HepG2 (cell line): ENCODE results near the gene SLC15A1. TPM values are rescaled to one million over a fixed set of nuclear protein-coding genes. Genes with fewer than 3 reads are reported as not detected.

ENCODE experiments used
- ATAC-seq: fragments of 200-7000 bp; cut with Tn5 transposase; 3 replicates; pipeline ENCODE4 v1.9.1; 2020; ENCODE audit warnings: mild to moderate bottlenecking, moderate library complexity
- BruUV-seq: library from RNA; stranded (reverse); fragments of 400-500 nt; replicated peaks from 2 replicates; lab custom pipeline; 2021; lab: Mats Ljungman, UMichigan
- CTCF ChIA-PET: fragments of 300-600 bp; formaldehyde crosslinking; extraction: SDS; loops from one replicate; lab custom pipeline; 2021; ENCODE audit warnings: low total read pairs, inconsistent platforms, low intra/inter-chr PET ratio; lab: Yijun Ruan, JAX
- POLR2A ChIA-PET: fragments of 350-600 bp; sonication (Branson Sonifier 250); formaldehyde crosslinking; loops from one replicate; lab custom pipeline; 2020; ENCODE audit warnings: antibody characterized with exemption, inconsistent platforms; lab: Yijun Ruan, JAX
- DNase-seq: peaks from one replicate; pipeline ENCODE4 v3.0.0-alpha.2; 2015; ENCODE audit warnings: low spot score
- FAIRE-seq: peaks from 3 replicates; lab custom pipeline; 2011; peaks lifted over from hg19 to GRCh38; lab: Jason Lieb, UNC
- H2AFZ ChIP-seq: one replicate; pipeline ENCODE4 v1.6.1; 2011; ENCODE audit warnings: low read length, inconsistent platforms
- H3K27ac ChIP-seq: fragments of 300-600 bp; 3 replicates; pipeline ENCODE4 v1.8.0; 2011; ENCODE audit warnings: mixed run types, mild to moderate bottlenecking, mixed read lengths, low read length, inconsistent platforms; ENCODE audit not compliant: insufficient read depth; ENCODE audit errors: extremely low read length
- H3K27me3 ChIP-seq, 2 experiments: fragments of 200-600 bp in 1 of 2; 2 replicates in 1 of 2; 3 replicates in 1 of 2; pipeline versions ENCODE4 v1.6.0 to v1.8.0; 2011; ENCODE audit warnings: low read length in 2 of 2, mild to moderate bottlenecking in 2 of 2, moderate library complexity in 2 of 2, inconsistent platforms in 1 of 2; ENCODE audit not compliant: insufficient read depth in 2 of 2, control insufficient read depth in 1 of 2
- H3K36me3 ChIP-seq, 2 experiments: fragments of 200-600 bp in 1 of 2; replicated peaks in 1 of 2; 2 replicates in 1 of 2; 3 replicates in 1 of 2; pipeline versions ENCODE4 v1.5.1 to v1.8.0; 2011; ENCODE audit warnings: low read length in 2 of 2, inconsistent platforms in 1 of 2; ENCODE audit not compliant: insufficient read depth in 2 of 2, control insufficient read depth in 1 of 2
- H3K4me1 ChIP-seq: 2 replicates; pipeline ENCODE4 v1.5.1; 2012; ENCODE audit warnings: low read length, inconsistent platforms; ENCODE audit not compliant: insufficient read depth
- H3K4me2 ChIP-seq: 2 replicates; pipeline ENCODE4 v1.6.0; 2011; ENCODE audit warnings: low read depth, low read length, inconsistent platforms
- H3K4me3 ChIP-seq, 3 experiments: fragments of 200-600 bp in 1 of 3; sonication (generic), shearing (Covaris generic) in 1 of 3; replicated peaks in 1 of 3; 2 replicates each; pipeline ENCODE4 v1.5.1; 2011 to 2016; ENCODE audit warnings: low read length in 3 of 3, inconsistent platforms in 2 of 3, low read depth in 2 of 3, mild to moderate bottlenecking in 2 of 3, control low read depth in 1 of 3, mixed read lengths in 1 of 3; ENCODE audit not compliant: insufficient read depth in 1 of 3
- H3K79me2 ChIP-seq: one replicate; pipeline ENCODE4 v1.6.1; 2011; ENCODE audit warnings: low read length, inconsistent platforms; ENCODE audit not compliant: insufficient read depth
- H3K9ac ChIP-seq: 2 replicates; pipeline ENCODE4 v1.6.0; 2011; ENCODE audit warnings: mild to moderate bottlenecking, low read depth, low read length, inconsistent platforms; ENCODE audit not compliant: insufficient read depth
- H3K9me3 ChIP-seq: 2 replicates; pipeline ENCODE4 v1.5.1; 2012; ENCODE audit warnings: mild to moderate bottlenecking, low read length
- H4K20me1 ChIP-seq: 2 replicates; pipeline ENCODE4 v1.6.0; 2011; ENCODE audit warnings: inconsistent platforms, mild to moderate bottlenecking, low read length, moderate library complexity; ENCODE audit not compliant: insufficient read depth
- CBX5 ChIP-seq: sonication (generic); formaldehyde crosslinking; IDR thresholded peaks from 2 replicates; pipeline ENCODE4 v1.4.0; 2020; ENCODE audit warnings: missing genetic modification reagents, borderline replicate concordance
- CEBPG ChIP-seq: IDR thresholded peaks from 2 replicates; pipeline ENCODE4 v1.6.1; 2016
- FOXC1 ChIP-seq: sonication (generic); formaldehyde crosslinking; IDR thresholded peaks from 2 replicates; pipeline ENCODE4 v1.8.0; 2022; ENCODE audit warnings: mild to moderate bottlenecking, missing genetic modification reagents, borderline replicate concordance
- HBP1 ChIP-seq: IDR thresholded peaks from 2 replicates; pipeline ENCODE4 v1.6.1; 2016; ENCODE audit warnings: low read depth, control low read depth
- HNRNPH1 ChIP-seq: fragments of 200-400 bp; formaldehyde crosslinking; optimal IDR thresholded peaks from 2 replicates; pipeline ENCODE3; 2017; ENCODE audit warnings: mild to moderate bottlenecking, low read depth, low read length
- HNRNPL ChIP-seq: fragments of 200-400 bp; formaldehyde crosslinking; IDR thresholded peaks from 2 replicates; pipeline ENCODE4 v1.6.1; 2017; ENCODE audit warnings: mild to moderate bottlenecking, low read depth, low read length
- HOXD1 ChIP-seq: sonication (generic); formaldehyde crosslinking; IDR thresholded peaks from 2 replicates; pipeline ENCODE4 v1.5.0; 2020; ENCODE audit warnings: missing genetic modification reagents
- NFKBIZ ChIP-seq: IDR thresholded peaks from 2 replicates; pipeline ENCODE4 v1.6.1; 2018; ENCODE audit warnings: missing genetic modification reagents, missing compliant biosample characterization
- POLR2AphosphoS5 ChIP-seq: IDR thresholded peaks from 2 replicates; pipeline ENCODE4 v1.6.1; 2012; ENCODE audit warnings: low read depth, low read length
- RAD51 ChIP-seq: fragments of 450-650 bp; IDR thresholded peaks from 2 replicates; pipeline ENCODE4 v1.6.1; 2016; ENCODE audit warnings: borderline replicate concordance
- RERE ChIP-seq: IDR thresholded peaks from 2 replicates; pipeline ENCODE4 v1.6.1; 2016; ENCODE audit warnings: low read depth, missing genetic modification reagents, missing compliant biosample characterization
- RFXANK ChIP-seq: IDR thresholded peaks from 2 replicates; pipeline ENCODE4 v1.6.1; 2016
- SRF ChIP-seq: IDR thresholded peaks from 2 replicates; pipeline ENCODE4 v1.6.1; 2011; ENCODE audit warnings: mild to moderate bottlenecking, low read depth, low read length, moderate library complexity
- TCF7L2 ChIP-seq: IDR thresholded peaks from 2 replicates; pipeline ENCODE4 v1.6.1; 2011; ENCODE audit warnings: mild to moderate bottlenecking, low read depth, low read length, moderate library complexity
- ZFX ChIP-seq: sonication (generic); formaldehyde crosslinking; IDR thresholded peaks from 2 replicates; pipeline ENCODE4 v1.4.0; 2020; ENCODE audit warnings: mild to moderate bottlenecking, low read depth, missing genetic modification reagents, moderate library complexity
- ZNF460 ChIP-seq: sonication (generic); formaldehyde crosslinking; IDR thresholded peaks from 2 replicates; pipeline ENCODE4 v1.5.1; 2020; ENCODE audit warnings: missing genetic modification reagents, mild to moderate bottlenecking, borderline replicate concordance
- ZNF589 ChIP-seq: sonication (generic); formaldehyde crosslinking; conservative IDR thresholded peaks from 2 replicates; pipeline ENCODE4 v1.8.0; 2022; ENCODE audit warnings: mild to moderate bottlenecking, moderate library complexity, missing genetic modification reagents
- ZNF780A ChIP-seq: sonication (generic); formaldehyde crosslinking; IDR thresholded peaks from 2 replicates; pipeline ENCODE4 v1.8.0; 2022; ENCODE audit warnings: mild to moderate bottlenecking, missing genetic modification reagents, moderate library complexity
- WGBS: methylation state at CpG from one replicate; pipeline ENCODE4 v1.1.6; 2017; ENCODE audit warnings: low lambda C conversion rate; 5-methylcytosine and 5-hydroxymethylcytosine counted together
- in situ Hi-C: cut with HindIII; loops from 2 replicates; pipeline ENCODE4 v1.10.0; 2017; ENCODE audit warnings: low pct_unique_long_range_greater_than_20kb; ENCODE audit not compliant: extremely low pct_ligation_motif_present
- intact Hi-C: fragments of 100-400 bp; cut with micrococcal nuclease; formaldehyde crosslinking; loops from one replicate; pipeline ENCODE4 v1.10.0; 2022; ENCODE audit not compliant: unreplicated experiment
- polyA plus RNA-seq, 8 experiments: library from polyadenylated mRNA; depleted of rRNA in 3 of 8; stranded (reverse) in 7 of 8; unstranded in 1 of 8; fragments of >200 nt; fragmentation: Illumina TruSeq in 4 of 8; extraction: Trizol in 4 of 8; gene quantifications; 2 replicates each; pipeline versions ENCODE4 v1.2.1 to v1.2.3, GENCODE V29; 2011 to 2016; ENCODE audit warnings: low read depth in 4 of 8, missing spikeins in 1 of 8, mixed read lengths in 1 of 8; ENCODE audit not compliant: insufficient read depth in 1 of 8
- total RNA-seq, 5 experiments: library from RNA; depleted of rRNA; stranded (reverse); fragments of >200 nt; fragmentation: Illumina TruSeq; extraction: Trizol; gene quantifications; 2 replicates each; pipeline ENCODE4 v1.2.3, GENCODE V29; 2016; ENCODE audit warnings: low read depth in 1 of 5
- TF ChIP-seq, protein P1 (sequence below): sonication (generic); formaldehyde crosslinking; IDR thresholded peaks from 2 replicates; pipeline ENCODE4 v1.4.0; 2020; ENCODE audit warnings: missing genetic modification reagents, low read depth, mild to moderate bottlenecking, borderline replicate concordance

SLC15A1 gene
- total and polyA plus RNA-seq, 2 of the 13 experiments (the other 11 are each of a cell fraction or from before 2014, with no cell fraction given), result 0.17 to 0.20 TPM

DNA sequence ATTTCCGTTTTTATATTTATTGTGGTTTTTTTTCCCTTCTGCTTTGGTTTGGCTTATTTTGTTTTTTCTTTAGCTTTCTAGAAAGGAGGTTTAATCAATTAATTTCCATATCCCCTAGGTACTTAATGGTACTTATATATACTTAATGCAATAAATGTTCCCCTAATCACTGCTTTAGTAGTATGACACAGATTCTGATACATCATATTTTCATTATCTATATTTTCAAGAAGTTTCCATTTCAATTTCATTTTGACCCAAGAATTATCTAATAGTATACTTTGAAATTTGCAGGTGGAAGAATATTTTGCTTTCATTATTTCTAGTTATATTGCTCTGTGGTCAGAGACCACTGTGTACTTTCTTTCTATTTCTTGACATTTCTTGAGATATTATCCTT, 109.0 kb downstream of the SLC15A1 start (continued):
- TF ChIP-seq HNRNPH1 (no peak), RERE (CRISPR knock-in tag) (no peak), HBP1 (CRISPR knock-in tag) (no peak), TCF7L2 (no peak), RAD51 (no peak)

DNA sequence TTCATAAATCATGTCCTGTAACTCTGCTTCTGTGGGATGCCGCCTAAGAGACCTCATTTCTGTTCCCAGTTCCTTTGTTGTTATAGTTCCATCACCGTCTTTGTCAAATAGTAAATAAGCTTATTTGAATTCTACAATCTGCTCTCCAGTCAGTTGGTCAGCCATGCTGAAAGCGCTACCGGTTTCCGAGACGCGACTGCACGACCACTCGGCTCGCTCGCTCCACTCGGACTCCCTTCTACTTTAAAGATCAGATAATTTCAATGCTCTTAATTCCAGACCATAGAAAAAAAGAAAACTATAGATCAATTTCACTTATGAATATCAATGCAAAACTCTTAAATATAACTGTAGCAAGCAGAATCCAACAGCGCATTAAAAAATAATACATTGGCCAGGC, 111.4 kb downstream of the SLC15A1 start:
- Histone ChIP-seq H3K27ac (no peak overlapping the region), H3K4me3 (no peak overlapping the region), H3K9me3 (no peaks in the 10 kb centered on the region), H2AFZ (no peak overlapping the region), H3K9ac (no peak overlapping the region), H3K4me2 (no peak overlapping the region), H3K27me3 (peaks cover 0 to 1% of the 10 kb centered on the region in 2 experiments; a peak in 1 of 5 replicates), H3K79me2 (no peaks in the 10 kb centered on the region), H4K20me1 (no peaks in the 10 kb centered on the region), H3K36me3 (no peaks in the 10 kb centered on the region), H3K4me1 (peaks cover 6% of the 10 kb centered on the region; the same call in 1 of the 2 replicates)
- no TSS peak for BruUV-seq
- no peak for ATAC-seq
- WGBS, result 84% methylated on average over 13 of the region's 13 CpGs
- intact Hi-C loops (no loop called here), in situ Hi-C loops (no loop called here)
- DNase-seq, result no peak
- POLR2A ChIA-PET, result no interaction called here
- CTCF ChIA-PET, result no interaction called here
- no peak for FAIRE-seq
- no peak for TF ChIP-seq HOXD1
- no peak for TF ChIP-seq ZFX (CRISPR knock-in tag)
- no peak for TF ChIP-seq ZNF589 (CRISPR knock-in tag)
- TF ChIP-seq ZNF460 (CRISPR knock-in tag), result no peak
- no peak for TF ChIP-seq NFKBIZ (CRISPR knock-in tag)
- TF ChIP-seq CBX5 (CRISPR knock-in tag), result no peak
- TF ChIP-seq RFXANK (CRISPR knock-in tag), result no peak
- TF ChIP-seq, protein P1, sequence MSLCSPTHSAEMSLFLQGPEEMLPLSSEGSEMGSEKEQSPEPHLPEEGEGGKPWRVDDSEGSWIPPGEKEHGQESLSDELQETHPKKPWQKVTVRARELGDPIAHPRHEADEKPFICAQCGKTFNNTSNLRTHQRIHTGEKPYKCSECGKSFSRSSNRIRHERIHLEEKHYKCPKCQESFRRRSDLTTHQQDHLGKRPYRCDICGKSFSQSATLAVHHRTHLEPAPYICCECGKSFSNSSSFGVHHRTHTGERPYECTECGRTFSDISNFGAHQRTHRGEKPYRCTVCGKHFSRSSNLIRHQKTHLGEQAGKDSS, result no peak
- no peak for TF ChIP-seq ZNF780A
- TF ChIP-seq SRF, result no peak
- no peak for TF ChIP-seq CEBPG (CRISPR knock-in tag)
- TF ChIP-seq POLR2AphosphoS5, result no peak
- no peak for TF ChIP-seq FOXC1
- no peak for TF ChIP-seq HNRNPL
